Central memory CD8-positive, alpha-beta T cell (primary cell): ENCODE results near the gene MAST3.
"Not testable (repeated sequence)": the region's sequence is repeated elsewhere in the genome, so short reads cannot be mapped to it uniquely, and the experiment has no call there.

Experiments
- ATAC-seq: fragments of 150-1000 bp; cut with Tn5 transposase; replicated peaks from 2 replicates; pipeline ENCODE4 v1.10.0; 2022; ENCODE audit warnings: mild to moderate bottlenecking, moderate FRiP score, moderate number of reproducible peaks; ENCODE audit not compliant: poor library complexity, severe bottlenecking; ENCODE audit errors: extremely low read depth
- DNase-seq, 2 donors: peaks; one replicate each; pipeline ENCODE4 v3.0.0; 2021; ENCODE audit warnings: low spot score in 2 of 2
- H3K27ac Mint-ChIP-seq: one replicate; pipeline ENCODE4 v1.8.0; 2022; ENCODE audit warnings: low read depth, mild to moderate bottlenecking, moderate library complexity, mixed read lengths
- H3K27me3 Mint-ChIP-seq: one replicate; pipeline ENCODE4 v1.8.0; 2022; ENCODE audit warnings: mixed read lengths
- H3K36me3 Mint-ChIP-seq: one replicate; pipeline ENCODE4 v1.8.0; 2022; ENCODE audit warnings: mild to moderate bottlenecking, moderate library complexity, mixed read lengths; ENCODE audit not compliant: insufficient read depth
- H3K4me1 Mint-ChIP-seq: one replicate; pipeline ENCODE4 v1.8.0; 2022; ENCODE audit warnings: mixed read lengths
- H3K4me3 Mint-ChIP-seq: one replicate; pipeline ENCODE4 v1.8.0; 2022; ENCODE audit warnings: mild to moderate bottlenecking, moderate library complexity, mixed read lengths
- H3K9me3 Mint-ChIP-seq: one replicate; pipeline ENCODE4 v1.8.0; 2022; ENCODE audit warnings: mixed read lengths

The MAST3 gene

DNA sequence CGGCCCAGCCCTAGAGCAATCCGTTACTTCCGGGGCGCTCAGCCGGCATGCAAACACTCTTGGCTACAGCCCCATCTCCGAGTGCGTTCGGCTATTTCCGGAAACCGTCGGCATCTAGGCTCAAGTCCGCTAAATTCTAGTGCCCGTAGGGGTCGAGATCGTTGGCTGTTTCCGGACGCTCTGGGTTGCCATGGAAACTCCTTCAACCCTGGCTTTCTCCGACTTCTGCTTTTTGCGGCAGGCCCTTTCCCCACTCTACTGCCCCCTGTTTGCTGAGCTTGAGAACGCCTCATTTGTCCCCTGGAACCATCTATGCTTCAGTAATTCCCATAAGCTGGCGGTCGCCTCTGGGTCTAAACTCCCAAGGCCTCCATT, 54.9 kb downstream of the MAST3 start:
- Mint-ChIP-seq H3K4me1 (peaks cover 21% of the 10 kb centered on the region), H3K9me3 (no peaks in the 10 kb centered on the region), H3K27ac (peak overlapping the region; percentile 95), H3K27me3 (no peaks in the 10 kb centered on the region), H3K4me3 (peak overlapping the region; percentile 83), H3K36me3 (peaks cover 13% of the 10 kb centered on the region)
- peak; percentile 71 for ATAC-seq
- peak; percentile 95 to 99 for DNase-seq

DNA sequence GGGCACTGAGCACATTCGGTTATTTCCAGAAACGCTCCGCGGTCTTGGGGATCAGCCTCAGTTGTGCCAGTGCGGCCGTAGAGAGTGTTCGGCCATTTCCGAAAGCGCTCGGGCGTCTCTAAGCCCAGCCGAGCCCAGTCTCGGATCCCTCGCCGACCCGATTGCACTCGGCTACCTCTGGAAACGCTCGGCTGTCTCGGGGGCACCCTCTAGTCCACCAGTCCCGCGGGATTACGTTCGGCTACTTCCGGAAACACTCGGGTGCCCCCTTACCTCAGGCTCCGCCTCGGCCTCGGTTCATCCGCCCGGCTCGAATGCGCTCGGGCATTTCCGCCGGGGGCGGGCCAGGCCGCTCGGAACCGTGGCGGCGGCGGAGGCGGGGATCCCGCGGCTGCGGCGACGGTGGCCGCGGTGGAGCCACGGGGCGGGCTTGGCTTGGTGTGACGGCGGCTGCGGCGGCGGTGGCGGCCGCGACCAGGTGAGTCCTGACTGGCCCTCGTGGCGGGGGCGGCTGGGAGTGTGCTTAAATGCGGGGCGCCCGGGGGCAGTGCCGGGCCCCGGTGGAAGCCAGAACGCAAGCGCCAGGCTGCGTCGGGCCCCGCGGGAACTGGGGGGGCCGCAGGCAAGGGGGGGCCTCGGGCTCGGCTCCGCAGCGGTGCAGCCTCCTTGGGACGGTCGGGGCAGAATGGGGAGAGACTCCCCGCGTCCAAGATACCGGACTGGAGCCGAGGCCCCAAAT, 55.4 kb downstream of the MAST3 start, which contains the start of gene PIK3R2:
Gene PIK3R2 (plus strand): TSS at position 347 of the 739 bp plus-strand sequence. CDS start 2,717 bp downstream, outside the sequence.
- no peaks in the 10 kb centered on the region for H3K9me3 Mint-ChIP-seq
- H3K4me3 Mint-ChIP-seq = peak within 1 kb of the TSS; percentile 83
- ATAC-seq = peak; percentile 90
- peaks cover 21% of the 10 kb centered on the region for H3K4me1 Mint-ChIP-seq
- DNase-seq = peak; percentile 99 to 100
- H3K27me3 Mint-ChIP-seq = no peaks in the 10 kb centered on the region
- peaks cover 14% of the 10 kb centered on the region for H3K36me3 Mint-ChIP-seq
- peak within 1 kb of the TSS; percentile 95 for H3K27ac Mint-ChIP-seq

DNA sequence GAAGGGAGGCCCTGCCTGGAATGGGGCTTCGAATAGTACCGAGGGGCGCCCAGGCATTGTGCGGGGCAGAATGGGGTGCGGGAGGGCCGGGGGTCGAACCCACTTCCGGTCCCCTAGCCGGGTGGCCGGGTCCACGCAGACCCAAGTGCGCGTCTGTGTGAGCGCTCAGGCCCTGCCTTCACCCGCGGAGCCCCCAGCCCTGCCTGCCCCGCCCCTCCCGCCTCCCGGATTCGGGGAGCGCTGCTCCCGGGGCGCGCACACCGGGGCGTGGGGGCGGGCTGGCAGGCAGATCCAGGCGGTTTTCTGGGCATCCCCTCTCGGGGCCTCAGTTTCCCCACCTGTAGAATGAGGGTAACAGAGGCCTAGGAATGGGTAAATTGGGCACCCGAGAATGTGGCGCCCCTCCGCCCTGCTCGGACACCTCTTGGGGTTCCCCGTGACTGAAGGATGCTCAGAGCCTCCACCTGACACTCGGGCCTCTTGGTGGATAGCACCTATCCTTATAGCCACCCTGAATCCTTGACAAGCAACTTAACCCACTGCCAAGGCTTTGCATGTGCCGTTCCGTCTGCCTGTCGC, 56.1 kb downstream of the MAST3 start:
- H3K27ac Mint-ChIP-seq = peak overlapping the region; percentile 83
- DNase-seq (no peak), ATAC-seq (no peak)
- no peaks in the 10 kb centered on the region for H3K27me3 Mint-ChIP-seq
- peak overlapping the region; percentile 83 for H3K4me3 Mint-ChIP-seq
- peaks cover 21% of the 10 kb centered on the region for H3K4me1 Mint-ChIP-seq
- peaks cover 11% of the 10 kb centered on the region for H3K36me3 Mint-ChIP-seq
- H3K9me3 Mint-ChIP-seq = no peaks in the 10 kb centered on the region

DNA sequence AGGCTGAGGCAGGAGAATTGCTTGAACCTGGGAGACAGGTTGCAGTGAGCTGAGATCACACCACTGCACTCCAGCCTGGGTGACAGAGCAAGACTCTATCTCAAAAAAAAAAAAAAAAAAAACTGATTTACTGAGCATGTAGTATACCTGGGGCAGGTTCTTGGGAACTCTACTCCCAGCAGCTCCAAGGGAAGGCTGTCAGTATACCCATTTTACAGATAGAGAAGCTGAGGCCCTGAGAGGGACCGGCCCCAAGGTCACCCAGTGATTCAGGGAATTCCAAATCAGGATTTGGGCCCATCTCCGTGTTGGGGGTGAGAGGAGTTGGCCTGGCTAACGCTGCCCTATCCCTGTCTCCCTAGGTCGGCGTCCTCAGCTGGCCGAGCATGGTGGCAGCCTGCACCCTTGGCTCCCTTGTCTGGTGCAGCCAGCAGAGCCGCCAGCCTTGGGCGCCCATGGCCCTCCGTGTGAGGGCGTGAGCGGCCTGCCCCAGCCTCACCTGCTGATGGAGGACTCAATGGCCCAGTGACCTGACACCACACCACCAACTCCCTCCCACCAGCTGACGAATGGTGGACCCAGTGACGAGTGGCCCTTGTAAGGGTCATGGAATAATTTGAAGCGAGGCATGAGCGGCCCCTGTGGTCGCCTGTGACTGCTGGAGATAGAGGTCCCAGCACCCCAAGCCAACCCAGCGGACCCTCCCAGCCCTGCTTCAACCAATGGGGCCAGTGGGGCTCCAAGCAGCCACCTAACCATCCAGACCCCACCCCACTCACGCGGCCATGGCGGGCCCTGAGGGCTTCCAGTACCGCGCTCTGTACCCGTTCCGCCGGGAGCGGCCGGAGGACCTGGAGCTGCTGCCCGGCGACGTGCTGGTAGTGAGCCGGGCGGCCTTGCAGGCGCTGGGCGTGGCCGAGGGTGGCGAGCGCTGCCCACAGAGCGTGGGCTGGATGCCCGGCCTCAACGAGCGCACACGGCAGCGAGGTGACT, 57.8 kb downstream of the MAST3 start:
- H3K9me3 Mint-ChIP-seq = no peaks in the 10 kb centered on the region
- ATAC-seq = no peak
- peaks cover 12% of the 10 kb centered on the region for H3K36me3 Mint-ChIP-seq
- H3K4me3 Mint-ChIP-seq = peak overlapping the region; percentile 36
- H3K27me3 Mint-ChIP-seq = no peaks in the 10 kb centered on the region
- peaks cover 23% of the 10 kb centered on the region for H3K4me1 Mint-ChIP-seq
- H3K27ac Mint-ChIP-seq = peak overlapping the region; percentile 83
- DNase-seq = no peak

DNA sequence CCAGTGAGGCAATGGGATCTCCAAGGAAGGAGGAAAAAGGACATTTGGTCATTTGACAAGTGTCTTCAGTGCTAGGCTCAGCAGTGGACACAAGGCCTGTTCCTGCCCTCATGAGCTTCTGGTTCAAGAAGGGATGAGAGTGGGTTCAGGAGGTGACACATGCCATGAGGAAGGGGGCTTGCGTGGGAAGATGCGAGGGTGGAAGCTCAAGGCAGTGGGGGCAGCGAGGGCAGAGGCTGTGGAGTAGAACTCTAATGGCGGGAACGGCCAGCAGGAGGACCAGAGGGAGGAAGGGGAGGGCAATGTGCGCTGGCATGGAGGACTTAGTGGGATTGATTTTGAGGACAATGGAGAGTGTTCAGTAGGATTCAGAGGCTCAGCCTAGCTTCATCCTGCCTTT, 58.7 kb downstream of the MAST3 start:
- no peak overlapping the region for H3K4me3 Mint-ChIP-seq
- no peaks in the 10 kb centered on the region for H3K9me3 Mint-ChIP-seq
- DNase-seq = no peak
- ATAC-seq = no peak
- H3K36me3 Mint-ChIP-seq = peaks cover 12% of the 10 kb centered on the region
- no peaks in the 10 kb centered on the region for H3K27me3 Mint-ChIP-seq
- H3K27ac Mint-ChIP-seq = no peak overlapping the region
- H3K4me1 Mint-ChIP-seq = peaks cover 28% of the 10 kb centered on the region

DNA sequence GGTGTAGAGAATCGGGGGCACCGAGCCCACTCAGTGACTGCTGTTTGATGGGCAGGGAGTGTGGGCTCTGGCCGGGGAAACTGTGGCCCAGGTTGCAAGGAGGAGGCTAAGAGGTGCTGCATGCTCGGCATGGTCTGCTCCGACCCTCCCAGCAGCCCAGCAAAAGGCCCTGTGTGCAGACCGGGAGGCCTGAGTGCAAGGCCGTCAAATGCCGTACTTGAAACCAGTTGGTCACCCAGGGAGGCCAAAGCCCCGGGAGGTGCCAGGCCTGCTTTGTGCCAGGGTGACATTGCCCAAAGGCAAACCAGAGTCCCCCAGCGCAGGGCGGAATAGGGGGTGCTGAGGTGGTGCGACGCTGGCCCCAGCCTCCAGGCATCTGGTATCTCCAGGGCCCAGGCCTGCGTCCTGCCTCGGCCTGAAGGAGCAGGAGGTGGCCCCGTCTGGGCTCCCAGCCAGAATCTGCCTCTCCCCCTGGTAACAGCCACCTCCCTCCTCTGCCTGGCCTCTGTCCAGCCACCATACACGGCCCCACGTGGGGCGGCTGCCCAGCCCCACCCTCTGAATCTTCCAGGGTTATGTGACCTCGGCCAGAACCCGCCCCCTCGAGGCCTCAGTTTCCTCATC, 59.4 kb downstream of the MAST3 start:
- Mint-ChIP-seq H3K27me3 (no peaks in the 10 kb centered on the region), H3K36me3 (peaks cover 12% of the 10 kb centered on the region), H3K27ac (no peak overlapping the region), H3K9me3 (no peaks in the 10 kb centered on the region), H3K4me3 (no peak overlapping the region), H3K4me1 (peaks cover 31% of the 10 kb centered on the region)
- ATAC-seq (no peak), DNase-seq (no peak)

DNA sequence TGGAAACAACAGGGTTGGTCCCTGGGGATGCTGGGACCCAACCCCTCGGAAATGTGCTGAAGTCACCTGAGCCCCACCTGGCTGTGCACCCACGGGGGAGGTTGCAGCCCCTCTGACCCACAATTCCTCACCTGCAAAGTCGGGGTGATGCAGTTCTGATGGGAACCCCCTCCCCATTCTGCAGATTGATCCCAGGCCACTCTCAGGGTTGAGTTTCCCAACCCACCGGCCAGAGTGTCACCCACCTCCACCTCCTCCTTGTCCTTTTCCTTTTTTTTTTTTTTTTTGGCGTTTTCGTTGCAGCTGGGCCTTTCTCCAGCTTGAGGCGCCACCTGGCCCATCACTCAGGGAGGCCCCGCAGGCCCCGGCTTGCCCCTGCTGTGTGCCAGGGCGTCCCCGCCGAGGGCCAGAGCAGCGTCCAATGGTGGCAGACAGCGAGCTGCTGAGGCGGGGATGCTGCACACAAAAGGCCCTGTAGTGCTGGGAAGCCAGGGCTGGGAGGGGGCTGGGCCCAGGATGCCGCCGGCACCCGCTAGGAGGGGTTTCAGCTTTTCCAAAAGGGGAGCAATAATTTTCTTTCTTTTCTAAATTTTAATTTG, 60.0 kb downstream of the MAST3 start:
- ATAC-seq (no peak), DNase-seq (no peak)
- peaks cover 26% of the 10 kb centered on the region for H3K4me1 Mint-ChIP-seq
- peaks cover 8% of the 10 kb centered on the region for H3K36me3 Mint-ChIP-seq
- no peaks in the 10 kb centered on the region for H3K27me3 Mint-ChIP-seq
- H3K4me3 Mint-ChIP-seq = no peak overlapping the region
- no peaks in the 10 kb centered on the region for H3K9me3 Mint-ChIP-seq
- no peak overlapping the region for H3K27ac Mint-ChIP-seq

DNA sequence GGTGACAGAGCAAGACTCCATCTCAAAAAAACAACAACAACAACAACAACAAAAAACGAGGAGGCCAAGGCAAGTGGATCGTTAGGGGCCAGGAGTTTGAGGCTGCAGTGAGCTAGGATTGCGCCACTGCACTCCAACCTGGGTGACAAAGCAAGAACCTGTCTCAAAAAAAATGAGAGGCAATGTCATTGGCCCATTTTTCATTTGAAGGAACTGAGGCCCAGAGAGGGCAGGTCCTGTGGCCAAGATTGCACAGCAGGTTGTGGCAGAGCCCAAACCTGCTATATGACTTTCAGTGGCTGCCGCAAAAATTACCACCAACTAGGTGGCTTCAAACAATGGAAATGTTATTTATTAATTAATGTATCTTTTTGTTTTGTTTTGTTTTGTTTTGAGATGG, 60.9 kb downstream of the MAST3 start:
- Mint-ChIP-seq H3K27me3 (no peaks in the 10 kb centered on the region), H3K36me3 (peaks cover 14% of the 10 kb centered on the region), H3K9me3 (no peaks in the 10 kb centered on the region), H3K4me3 (no peak overlapping the region), H3K4me1 (peaks cover 26% of the 10 kb centered on the region), H3K27ac (no peak overlapping the region)
- DNase-seq = no peak
- no peak for ATAC-seq

DNA sequence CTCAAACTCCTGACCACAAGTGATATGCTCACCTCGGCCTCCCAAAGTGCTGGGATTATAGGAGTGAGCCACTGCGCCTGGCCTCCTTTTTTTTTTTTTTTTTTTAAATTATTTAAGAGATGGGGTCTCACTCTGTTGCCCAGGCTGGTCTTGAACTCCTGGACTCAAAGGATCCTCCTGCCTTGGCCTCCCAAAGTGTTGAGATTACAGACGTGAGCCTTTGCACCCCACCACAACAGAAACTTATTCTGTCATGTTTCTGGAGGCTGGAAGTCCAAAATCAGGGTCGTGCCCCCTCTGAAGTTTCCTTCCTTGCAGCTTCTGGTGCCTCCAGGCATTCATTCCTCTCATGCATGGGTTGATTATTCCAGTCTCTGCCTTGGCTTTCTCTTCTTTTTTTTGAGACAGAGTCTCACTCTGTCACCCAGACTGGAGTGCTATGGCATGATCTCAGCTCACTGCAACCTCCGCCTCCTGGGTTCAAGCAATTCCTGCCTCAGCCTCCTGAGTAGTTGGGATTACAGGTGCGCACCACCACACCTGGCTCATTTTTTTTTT, 61.6 kb downstream of the MAST3 start:
- Mint-ChIP-seq H3K36me3 (peaks cover 18% of the 10 kb centered on the region), H3K4me1 (peaks cover 21% of the 10 kb centered on the region)
- not testable (repeated sequence) for H3K9me3 Mint-ChIP-seq, ATAC-seq, H3K4me3 Mint-ChIP-seq, DNase-seq, H3K27me3 Mint-ChIP-seq, H3K27ac Mint-ChIP-seq

DNA sequence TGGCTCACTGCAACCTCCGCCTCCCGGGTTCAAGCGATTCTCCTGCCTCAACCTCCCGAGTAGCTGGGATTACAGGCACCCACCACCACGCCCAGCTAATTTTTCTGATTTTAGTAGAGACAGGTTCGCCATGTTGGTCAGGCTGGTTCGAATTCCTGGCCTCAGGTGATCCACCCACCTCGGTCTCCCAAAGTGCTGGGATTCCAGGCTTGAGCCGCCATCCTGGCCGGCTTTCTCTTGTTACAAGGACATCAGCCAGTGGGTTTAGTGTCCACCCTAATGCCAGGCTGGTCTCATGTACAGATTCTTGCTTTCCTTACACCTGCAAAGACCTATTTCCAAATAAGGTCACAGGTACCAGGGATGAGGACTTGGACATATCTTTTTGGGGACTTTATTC, 62.2 kb downstream of the MAST3 start:
- H3K36me3 Mint-ChIP-seq = peaks cover 19% of the 10 kb centered on the region
- H3K9me3 Mint-ChIP-seq = no peaks in the 10 kb centered on the region
- DNase-seq (no peak), ATAC-seq (no peak)
- peaks cover 15% of the 10 kb centered on the region for H3K4me1 Mint-ChIP-seq
- no peaks in the 10 kb centered on the region for H3K27me3 Mint-ChIP-seq
- no peak overlapping the region for H3K27ac Mint-ChIP-seq
- H3K4me3 Mint-ChIP-seq = no peak overlapping the region

DNA sequence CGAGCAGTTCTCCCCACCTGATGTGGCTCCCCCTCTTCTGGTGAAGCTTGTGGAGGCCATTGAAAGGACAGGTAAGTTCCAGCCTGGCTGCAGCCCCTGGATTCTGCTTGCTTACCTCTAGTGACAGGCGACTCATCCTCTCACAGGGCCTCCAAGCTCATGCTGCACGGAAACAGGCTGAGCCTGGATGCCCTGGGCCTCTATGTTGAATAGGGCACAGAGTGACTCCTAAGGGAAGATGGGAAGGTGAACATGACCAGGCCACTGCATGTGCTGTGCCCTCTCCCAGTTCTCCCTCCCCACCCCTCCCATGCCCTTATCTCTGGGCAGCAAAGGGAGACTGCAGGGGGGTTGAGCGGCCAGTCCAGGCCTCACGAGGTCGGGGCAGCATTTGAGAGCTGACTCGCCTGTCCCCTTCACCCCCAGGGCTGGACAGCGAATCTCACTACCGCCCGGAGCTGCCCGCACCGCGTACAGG, 63.0 kb downstream of the MAST3 start:
- peak overlapping the region; percentile 86 for H3K27ac Mint-ChIP-seq

More for the DNA sequence above, 63.0 kb downstream of the MAST3 start:
- Mint-ChIP-seq H3K36me3 (peaks cover 20% of the 10 kb centered on the region), H3K9me3 (no peaks in the 10 kb centered on the region), H3K4me3 (peak overlapping the region; percentile 59), H3K27me3 (no peaks in the 10 kb centered on the region), H3K4me1 (peaks cover 12% of the 10 kb centered on the region)
- no peak for DNase-seq
- ATAC-seq = no peak
